Measurements from ENCODE around the gene FAT2.

GRCh38 chr5:151592855-151593408 is 1.8 kb upstream of the FAT2 start:
- TF ChIP-seq YY1 (IDR thresholded peaks at IDR 0.05; ENCODE audit: insufficient read depth, insufficient read length) = no peak
- TF ChIP-seq SUZ12 (IDR thresholded peaks at IDR 0.05; ENCODE audit: extremely low read depth, insufficient read depth, insufficient read length) = no peak
- TF ChIP-seq ZNF274 (IDR thresholded peaks at IDR 0.05; ENCODE audit: low read depth, low read length) = no peak
